Tibial nerve (tissue), 4 donors: Measurements from ENCODE around the gene DNAJA2. TPM values are rescaled to one million over a fixed set of nuclear protein-coding genes. Genes with fewer than 3 reads are reported as not detected.

ENCODE experiments used
- DNase-seq, 2 donors: peaks; one replicate each; pipeline ENCODE4 v3.0.0-alpha.2; 2019; ENCODE audit warnings: low spot score in 2 of 2
- H3K27ac ChIP-seq, 4 donors: fragments of 200-600 bp; sonication (generic) in 3 of 4; one replicate each; pipeline ENCODE4 v1.5.1; 2017 to 2019; ENCODE audit warnings: mild to moderate bottlenecking in 1 of 4
- H3K27me3 ChIP-seq, 2 donors: fragments of 200-600 bp; sonication (generic) in 1 of 2; one replicate each; pipeline versions ENCODE4 v1.5.1 to v1.6.0; 2017 to 2019
- H3K36me3 ChIP-seq, 3 donors: fragments of 200-600 bp; sonication (generic); one replicate each; pipeline ENCODE4 v1.5.1; 2018 to 2019
- H3K4me1 ChIP-seq, 4 donors: fragments of 200-600 bp; sonication (generic) in 3 of 4; one replicate each; pipeline ENCODE4 v1.5.1; 2017 to 2019
- H3K4me3 ChIP-seq, 4 donors: fragments of 200-600 bp; sonication (generic) in 3 of 4; one replicate each; pipeline ENCODE4 v1.5.1; 2017 to 2019; ENCODE audit warnings: mild to moderate bottlenecking in 1 of 4, moderate library complexity in 1 of 4
- H3K9me3 ChIP-seq, 4 donors: fragments of 200-600 bp; sonication (generic) in 3 of 4; one replicate each; pipeline ENCODE4 v1.5.1; 2017 to 2019
- EP300 ChIP-seq, 2 donors: sonication (generic); formaldehyde crosslinking; IDR thresholded peaks; one replicate each; pipeline ENCODE4 v1.6.1; 2017; ENCODE audit warnings: antibody characterized with exemption in 2 of 2, mild to moderate bottlenecking in 1 of 2
- POLR2A ChIP-seq, 2 donors: fragments of 450-650 bp; IDR thresholded peaks; one replicate each; pipeline ENCODE4 v1.6.1; 2017; ENCODE audit warnings: antibody characterized with exemption in 2 of 2, mild to moderate bottlenecking in 2 of 2, moderate library complexity in 2 of 2
- WGBS, 2 donors: methylation state at CpG; one replicate each; pipeline ENCODE4 v1.1.5; 2018; 5-methylcytosine and 5-hydroxymethylcytosine counted together
- total RNA-seq, 4 donors: library from RNA; depleted of rRNA; stranded (reverse); fragments of >200 nt; gene quantifications; one replicate each; pipeline ENCODE4 v1.1.0, GENCODE V29; 2016
- TF ChIP-seq, protein P1 (sequence below), 5 experiments: fragments of 200-600 bp in 3 of 5; fragments of 450-650 bp in 2 of 5; sonication (generic) in 3 of 5; IDR thresholded peaks; one replicate each; pipeline ENCODE4 v1.5.1; 2016 to 2019; ENCODE audit warnings: antibody characterized with exemption in 5 of 5, mild to moderate bottlenecking in 3 of 5, moderate library complexity in 2 of 5

DNAJA2 gene
- total RNA-seq, 4 donors from 2014 or later, result 27.2 to 48.5 (median 31.7) TPM

DNA sequence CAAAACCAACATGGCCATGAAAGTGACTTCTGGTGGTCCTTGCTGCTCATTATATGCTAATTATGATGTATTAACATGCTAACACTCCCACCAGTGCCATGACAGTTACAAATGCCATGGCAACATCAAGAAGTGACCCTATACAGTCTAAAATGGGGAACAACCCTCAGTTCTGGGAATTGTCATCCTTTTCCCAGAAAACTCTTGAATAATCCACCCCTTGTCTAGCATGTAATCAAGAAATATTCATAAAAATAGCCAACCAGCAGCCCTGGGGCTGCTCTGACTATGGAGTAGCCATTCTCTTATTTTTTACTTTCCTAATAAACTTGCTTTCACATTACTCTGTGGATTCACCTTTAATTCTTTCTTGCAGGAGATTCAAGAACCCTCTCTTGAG, 35.9 kb downstream of the DNAJA2 start:
- Histone ChIP-seq H3K4me3 (no peak overlapping the region), H3K27me3 (no peaks in the 10 kb centered on the region), H3K4me1 (no peaks in the 10 kb centered on the region), H3K36me3 (no peaks in the 10 kb centered on the region), H3K27ac (no peak overlapping the region), H3K9me3 (no peaks in the 10 kb centered on the region)
- DNase-seq, result no peak
- TF ChIP-seq, protein P1, sequence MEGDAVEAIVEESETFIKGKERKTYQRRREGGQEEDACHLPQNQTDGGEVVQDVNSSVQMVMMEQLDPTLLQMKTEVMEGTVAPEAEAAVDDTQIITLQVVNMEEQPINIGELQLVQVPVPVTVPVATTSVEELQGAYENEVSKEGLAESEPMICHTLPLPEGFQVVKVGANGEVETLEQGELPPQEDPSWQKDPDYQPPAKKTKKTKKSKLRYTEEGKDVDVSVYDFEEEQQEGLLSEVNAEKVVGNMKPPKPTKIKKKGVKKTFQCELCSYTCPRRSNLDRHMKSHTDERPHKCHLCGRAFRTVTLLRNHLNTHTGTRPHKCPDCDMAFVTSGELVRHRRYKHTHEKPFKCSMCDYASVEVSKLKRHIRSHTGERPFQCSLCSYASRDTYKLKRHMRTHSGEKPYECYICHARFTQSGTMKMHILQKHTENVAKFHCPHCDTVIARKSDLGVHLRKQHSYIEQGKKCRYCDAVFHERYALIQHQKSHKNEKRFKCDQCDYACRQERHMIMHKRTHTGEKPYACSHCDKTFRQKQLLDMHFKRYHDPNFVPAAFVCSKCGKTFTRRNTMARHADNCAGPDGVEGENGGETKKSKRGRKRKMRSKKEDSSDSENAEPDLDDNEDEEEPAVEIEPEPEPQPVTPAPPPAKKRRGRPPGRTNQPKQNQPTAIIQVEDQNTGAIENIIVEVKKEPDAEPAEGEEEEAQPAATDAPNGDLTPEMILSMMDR (IDR thresholded peaks at IDR 0.05), result no peak
- no peak for TF ChIP-seq EP300 (IDR thresholded peaks at IDR 0.05)
- no peak for TF ChIP-seq POLR2A (IDR thresholded peaks at IDR 0.05)

DNA sequence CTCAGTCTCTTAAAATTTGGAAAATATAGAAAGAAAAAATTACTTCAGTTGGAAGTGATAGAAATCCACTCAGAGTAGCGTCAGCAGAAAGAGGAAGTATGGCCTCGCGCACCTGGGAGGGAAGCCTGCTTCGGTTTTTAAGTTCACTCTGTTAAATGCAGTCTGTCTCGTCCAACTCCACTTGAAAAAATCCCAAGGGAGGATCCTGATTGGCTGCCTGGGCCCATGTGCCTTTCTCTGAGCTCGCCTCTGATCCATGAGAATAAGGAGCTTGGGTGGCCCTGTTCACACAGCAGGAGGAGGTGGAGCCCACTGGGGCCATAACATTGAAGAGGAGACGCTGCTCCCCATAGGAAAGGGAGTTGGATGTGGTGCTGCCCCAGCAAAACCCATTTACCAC, 40.7 kb downstream of the DNAJA2 start:
- no peak overlapping the region for H3K27ac ChIP-seq
- H3K9me3 ChIP-seq, result no peaks in the 10 kb centered on the region
- peaks cover 0 to 9% (median 1%) of the 10 kb centered on the region in 4 donors for H3K4me1 ChIP-seq
- no peak for TF ChIP-seq POLR2A (IDR thresholded peaks at IDR 0.05)
- TF ChIP-seq, protein P1 (IDR thresholded peaks at IDR 0.05), result no peak
- no peak for TF ChIP-seq EP300 (IDR thresholded peaks at IDR 0.05)
- DNase-seq, result no peak
- H3K36me3 ChIP-seq, result peaks cover 0 to 30% (median 0%) of the 10 kb centered on the region in 3 donors
- 49 to 51% methylated on average over 7 of the region's 7 CpGs for WGBS, 2 donors
- no peak overlapping the region for H3K4me3 ChIP-seq
- H3K27me3 ChIP-seq, result no peaks in the 10 kb centered on the region

DNA sequence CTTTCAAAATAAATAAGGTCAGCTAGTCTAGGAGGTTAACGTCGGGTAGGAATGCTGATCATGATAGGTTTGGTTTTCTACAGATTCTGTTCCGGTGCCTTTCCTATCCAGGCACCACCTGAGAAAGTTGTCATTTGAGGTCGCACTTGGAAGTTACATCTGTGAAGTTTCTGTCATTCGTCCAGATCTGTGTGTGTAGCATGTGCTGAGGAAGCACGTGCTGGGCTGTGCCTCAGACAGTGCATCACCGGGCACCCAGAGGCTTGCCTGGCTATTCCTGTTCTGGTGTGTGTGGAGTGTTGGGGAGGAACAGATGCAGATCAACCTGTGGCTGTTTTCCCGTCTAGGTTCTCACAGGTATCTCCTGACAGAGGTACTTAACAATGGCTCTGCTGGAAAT, 42.6 kb downstream of the DNAJA2 start:
- Histone ChIP-seq H3K4me1 (peaks cover 0 to 9% (median 1%) of the 10 kb centered on the region in 4 donors), H3K27me3 (no peaks in the 10 kb centered on the region), H3K36me3 (peaks cover 0 to 50% (median 0%) of the 10 kb centered on the region in 3 donors), H3K4me3 (no peak overlapping the region), H3K27ac (no peak overlapping the region), H3K9me3 (no peaks in the 10 kb centered on the region)
- DNase-seq, result no peak
- 80 to 89% methylated on average over 8 of the region's 8 CpGs for WGBS, 2 donors
- TF ChIP-seq EP300 (IDR thresholded peaks at IDR 0.05) (no peak), POLR2A (IDR thresholded peaks at IDR 0.05) (no peak)
- TF ChIP-seq, protein P1 (IDR thresholded peaks at IDR 0.05), result no peak

DNA sequence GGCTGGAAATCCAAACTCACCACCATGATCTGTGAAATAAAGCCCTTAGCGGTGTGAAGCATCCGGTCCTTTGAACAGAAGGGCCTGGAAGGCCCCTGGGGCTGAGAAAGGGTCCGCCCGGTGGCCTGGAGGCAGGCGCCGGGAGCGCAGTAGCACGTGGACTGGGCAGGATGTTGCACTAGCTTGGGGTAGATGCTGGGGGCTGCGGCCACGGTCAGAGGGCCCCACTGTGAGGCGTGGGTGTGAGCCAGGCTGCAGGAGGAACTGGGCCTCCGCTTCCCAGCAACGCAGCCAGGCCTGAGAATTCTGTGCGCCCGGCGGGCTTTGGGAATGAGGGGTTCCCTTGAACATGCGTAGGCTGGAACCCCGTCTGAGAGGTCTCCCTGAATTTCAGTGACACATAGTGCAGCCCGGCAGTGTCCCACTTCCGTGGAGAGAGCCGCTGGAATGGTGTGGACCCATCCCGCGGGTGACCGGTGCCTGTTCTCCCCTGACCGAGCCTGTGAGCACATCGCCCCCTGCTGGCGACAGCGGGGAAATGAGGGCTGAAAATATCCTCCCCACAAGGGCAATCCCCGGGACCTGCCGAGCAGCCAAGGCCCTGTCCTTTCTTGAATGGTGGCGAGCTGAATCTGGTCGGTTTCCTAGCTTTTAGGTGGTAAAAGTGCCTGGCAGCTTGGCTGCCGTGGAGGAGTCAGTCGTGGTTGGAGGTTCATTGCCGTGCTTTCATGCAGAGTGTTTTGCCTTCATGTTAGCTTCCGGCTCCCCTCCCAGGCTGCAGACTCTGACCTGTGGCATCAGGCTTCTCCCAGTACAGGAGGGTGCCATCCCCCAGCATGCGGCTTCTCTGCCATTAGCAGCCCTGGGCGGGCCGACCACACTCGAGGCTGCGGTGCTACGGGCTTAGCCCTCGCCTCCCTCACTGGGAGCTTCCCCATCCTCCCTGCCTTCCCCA, 43.8 kb downstream of the DNAJA2 start:
- DNase-seq, result peak; percentile 30 to 36
- TF ChIP-seq, protein P1 (IDR thresholded peaks at IDR 0.05), result peak; percentile 81 to 91 (median 85)
- TF ChIP-seq EP300 (IDR thresholded peaks at IDR 0.05) (no peak), POLR2A (IDR thresholded peaks at IDR 0.05) (no peak)
- Histone ChIP-seq H3K36me3 (peaks cover 0 to 62% (median 2%) of the 10 kb centered on the region in 3 donors), H3K27me3 (no peaks in the 10 kb centered on the region), H3K9me3 (no peaks in the 10 kb centered on the region), H3K4me1 (peaks cover 0 to 9% (median 1%) of the 10 kb centered on the region in 4 donors), H3K4me3 (no peak overlapping the region), H3K27ac (peak overlapping the region in 2 of 4 donors; percentile 0 to 69)
- whole genome bisulfite sequencing, 2 donors, result 65% methylated on average over 31 to 42 of the region's 43 CpGs

DNA sequence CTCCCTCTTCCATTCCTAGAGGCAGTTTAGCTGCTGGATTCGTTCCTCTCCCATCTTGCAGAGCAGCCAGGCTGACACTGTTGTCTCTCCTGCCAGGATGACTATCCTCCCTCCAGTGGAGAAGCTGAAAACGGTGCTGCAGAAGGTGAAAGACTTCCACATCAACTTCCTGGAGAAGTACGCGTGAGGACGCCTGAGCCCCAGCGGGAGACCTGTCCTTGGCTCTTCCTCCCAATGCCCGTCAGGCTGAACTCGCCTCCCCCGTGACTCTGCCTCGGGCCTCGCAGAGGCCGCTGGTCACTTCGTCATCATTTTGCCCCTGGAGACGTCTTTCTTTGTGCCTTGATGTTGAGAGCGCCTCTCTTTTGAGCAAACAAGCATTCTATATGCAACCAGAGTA, 44.7 kb downstream of the DNAJA2 start:
- H3K27ac ChIP-seq, result no peak overlapping the region
- TF ChIP-seq POLR2A (IDR thresholded peaks at IDR 0.05), result no peak
- TF ChIP-seq, protein P1 (IDR thresholded peaks at IDR 0.05), result no peak
- H3K4me1 ChIP-seq, result peaks cover 0 to 9% (median 1%) of the 10 kb centered on the region in 4 donors
- H3K27me3 ChIP-seq, result no peaks in the 10 kb centered on the region
- no peak overlapping the region for H3K4me3 ChIP-seq
- 80 to 84% methylated on average over 15 of the region's 15 CpGs for WGBS, 2 donors
- peaks cover 0 to 70% (median 5%) of the 10 kb centered on the region in 3 donors for H3K36me3 ChIP-seq
- no peak for DNase-seq
- H3K9me3 ChIP-seq, result no peaks in the 10 kb centered on the region
